ENCODE results near the gene TMEM170B.

Gene TMEM170B

GRCh38 chr6:11537229-11538051, at the start of gene TMEM170B:
Gene TMEM170B, plus strand, starts transcription at chr6:11537749. Its CDS starts 529 bp downstream, at chr6:11538278.
- DNase-seq = peak; percentile 82

GRCh38 chr6:11490996-11491395, 46.6 kb upstream of the TMEM170B start:
- DNase-seq = no peak

GRCh38 chr6:11491596-11492463, 45.7 kb upstream of the TMEM170B start:
- no peak for DNase-seq

- DNase-seq = no peak
Measured at GRCh38 chr6:11492464-11493290, 44.9 kb upstream of the TMEM170B start.

GRCh38 chr6:11493974-11494373, 43.6 kb upstream of the TMEM170B start:
- no peak for DNase-seq

- no peak for DNase-seq
Measured at GRCh38 chr6:11494786-11495564, 42.6 kb upstream of the TMEM170B start.

GRCh38 chr6:11495565-11496145, 41.9 kb upstream of the TMEM170B start:
- DNase-seq = no peak

GRCh38 chr6:11496152-11497060, 41.1 kb upstream of the TMEM170B start:
- DNase-seq = peak; percentile 27

GRCh38 chr6:11497107-11497506, 40.4 kb upstream of the TMEM170B start:
- no peak for DNase-seq

GRCh38 chr6:11497881-11498280, 39.7 kb upstream of the TMEM170B start:
- DNase-seq = no peak

- DNase-seq = no peak
Measured at GRCh38 chr6:11500008-11500407, 37.5 kb upstream of the TMEM170B start.

- no peak for DNase-seq
Measured at GRCh38 chr6:11509471-11509870, 28.1 kb upstream of the TMEM170B start.

GRCh38 chr6:11514672-11515071, 22.9 kb upstream of the TMEM170B start:
- DNase-seq = no peak

GRCh38 chr6:11515763-11516162, 21.8 kb upstream of the TMEM170B start:
- no peak for DNase-seq

GRCh38 chr6:11522812-11523605, 14.5 kb upstream of the TMEM170B start:
- DNase-seq = no peak

- no peak for DNase-seq
Measured at GRCh38 chr6:11525468-11526155, 11.9 kb upstream of the TMEM170B start.

- DNase-seq = no peak
Measured at GRCh38 chr6:11526156-11526505, 11.4 kb upstream of the TMEM170B start.

GRCh38 chr6:11527274-11527870, 10.2 kb upstream of the TMEM170B start:
- DNase-seq = no peak

- no peak for DNase-seq
Measured at GRCh38 chr6:11528996-11529395, 8.6 kb upstream of the TMEM170B start.
